Activated naive CD4-positive, alpha-beta T cell treated with anti-CD3 and anti-CD28 coated beads, Interleukin-2, amount 10 ng/mL, durations not matched to agents 5 hours and 36 hours (primary cell): ENCODE measurements around the gene PGA4. TPM values are rescaled to one million over a fixed set of nuclear protein-coding genes. Genes with fewer than 3 reads are reported as not detected.

Source experiments
- total RNA-seq, 2 experiments: library from RNA; stranded (reverse); gene quantifications; one replicate each; pipeline ENCODE4 v1.2.3, GENCODE V29; 2021

The PGA4 gene
- not detected for total RNA-seq

DNA sequence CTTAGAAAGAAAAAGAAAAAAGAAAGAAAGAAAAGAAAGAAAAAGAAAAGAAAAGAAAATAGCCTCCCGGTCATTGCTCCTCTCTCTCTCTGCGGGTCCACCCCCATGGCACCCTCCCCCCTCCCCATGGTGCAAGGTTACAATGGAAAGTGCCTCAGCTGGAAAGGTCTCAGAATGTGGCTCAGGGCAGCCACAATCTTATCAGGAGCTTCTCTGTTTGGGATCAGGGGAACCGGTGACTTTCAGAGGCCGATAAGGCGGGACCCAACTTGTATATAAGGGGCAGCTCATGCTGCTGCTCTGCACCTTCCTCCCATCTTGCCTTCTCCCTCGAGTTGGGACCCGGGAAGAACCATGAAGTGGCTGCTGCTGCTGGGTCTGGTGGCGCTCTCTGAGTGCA is at the start of gene PGA4:
Gene PGA4 (plus strand): TSS at position 301 of the 400 bp plus-strand sequence. CDS start 54 bp downstream, at position 355.

DNA sequence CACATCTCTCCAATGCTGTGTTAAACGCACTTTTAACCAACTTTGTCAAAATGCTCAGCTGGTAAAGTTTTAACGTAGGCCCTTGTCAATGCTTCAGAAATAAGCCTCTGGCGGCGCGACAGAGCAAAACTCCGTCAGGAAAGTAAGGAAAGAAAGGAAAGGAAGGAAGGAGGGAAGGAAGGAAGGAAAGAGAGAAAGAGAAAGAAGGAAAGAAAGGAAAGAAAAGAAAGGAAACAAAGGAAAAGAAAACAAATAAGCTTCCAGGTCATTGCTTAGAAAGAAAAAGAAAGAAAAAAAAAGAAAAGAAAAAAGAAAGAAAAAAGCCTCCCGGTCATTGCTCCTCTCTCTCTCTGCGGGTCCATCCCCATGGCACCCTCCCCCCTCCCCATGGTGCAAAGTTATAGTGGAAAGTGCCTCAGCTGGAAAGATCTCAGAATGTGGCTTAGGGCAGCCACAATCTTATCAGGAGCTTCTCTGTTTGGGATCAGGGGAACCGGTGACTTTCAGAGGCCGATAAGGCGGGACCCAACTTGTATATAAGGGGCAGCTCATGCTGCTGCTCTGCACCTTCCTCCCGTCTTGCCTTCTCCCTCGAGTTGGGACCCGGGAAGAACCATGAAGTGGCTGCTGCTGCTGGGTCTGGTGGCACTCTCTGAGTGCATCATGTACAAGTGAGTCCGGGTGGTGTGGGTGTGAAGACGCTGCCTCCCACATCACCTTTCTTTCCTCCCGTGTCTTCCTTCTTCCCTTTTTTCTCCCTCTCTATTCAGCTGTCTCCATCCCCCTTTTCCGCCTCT is 19.0 kb upstream of the PGA4 start, which contains the start of gene PGA3:
Gene PGA3 (plus strand): TSS at position 566 of the 797 bp plus-strand sequence. CDS start 50 bp downstream, at position 616.

DNA sequence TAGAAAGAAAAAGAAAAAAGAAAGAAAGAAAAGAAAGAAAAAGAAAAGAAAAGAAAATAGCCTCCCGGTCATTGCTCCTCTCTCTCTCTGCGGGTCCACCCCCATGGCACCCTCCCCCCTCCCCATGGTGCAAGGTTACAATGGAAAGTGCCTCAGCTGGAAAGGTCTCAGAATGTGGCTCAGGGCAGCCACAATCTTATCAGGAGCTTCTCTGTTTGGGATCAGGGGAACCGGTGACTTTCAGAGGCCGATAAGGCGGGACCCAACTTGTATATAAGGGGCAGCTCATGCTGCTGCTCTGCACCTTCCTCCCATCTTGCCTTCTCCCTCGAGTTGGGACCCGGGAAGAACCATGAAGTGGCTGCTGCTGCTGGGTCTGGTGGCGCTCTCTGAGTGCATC is 18.7 kb downstream of the PGA4 start, which contains the start of gene PGA5:
Gene PGA5 (plus strand): TSS at position 301 of the 400 bp plus-strand sequence. CDS start 52 bp downstream, at position 353.

Other genes with a start within 250 kb of the PGA4 start
- gene CD5, start 119.9 kb upstream of the PGA4 start, total RNA-seq: 100 to 1,000 TPM; 393 to 405 TPM
- 1 to 10 TPM; 5.0 to 6.2 TPM for gene VPS37C, start 60.9 kb upstream of the PGA4 start, total RNA-seq
- not detected for gene PGA3, start 18.8 kb upstream of the PGA4 start, total RNA-seq
- not detected for gene PGA5, start 18.8 kb downstream of the PGA4 start, total RNA-seq
- gene VWCE, start 73.0 kb downstream of the PGA4 start, total RNA-seq: 1 to 10 TPM; 2.5 to 2.6 TPM
- 100 to 1,000 TPM; 177 to 178 TPM for gene DDB1, start 110.8 kb downstream of the PGA4 start, total RNA-seq
- 10 to 100 TPM; 41.8 to 42.9 TPM for gene TKFC, start 110.9 kb downstream of the PGA4 start, total RNA-seq
- gene CYB561A3, start 139.5 kb downstream of the PGA4 start, total RNA-seq: 10 to 100 TPM; 35.6 to 43.0 TPM
- 10 to 100 TPM; 39.1 to 44.6 TPM for gene TMEM138, start 140.0 kb downstream of the PGA4 start, total RNA-seq
- gene TMEM216, start 170.2 kb downstream of the PGA4 start, total RNA-seq: 1 to 10 TPM; 6.6 to 8.6 TPM
- 10 to 100 TPM; 88.1 to 94.0 TPM for gene CPSF7, start 207.6 kb downstream of the PGA4 start, total RNA-seq
- gene SDHAF2, start 207.8 kb downstream of the PGA4 start, total RNA-seq: 10 to 100 TPM; 46.4 to 47.5 TPM